ENCODE results near the gene SGK1.

The SGK1 gene

DNA sequence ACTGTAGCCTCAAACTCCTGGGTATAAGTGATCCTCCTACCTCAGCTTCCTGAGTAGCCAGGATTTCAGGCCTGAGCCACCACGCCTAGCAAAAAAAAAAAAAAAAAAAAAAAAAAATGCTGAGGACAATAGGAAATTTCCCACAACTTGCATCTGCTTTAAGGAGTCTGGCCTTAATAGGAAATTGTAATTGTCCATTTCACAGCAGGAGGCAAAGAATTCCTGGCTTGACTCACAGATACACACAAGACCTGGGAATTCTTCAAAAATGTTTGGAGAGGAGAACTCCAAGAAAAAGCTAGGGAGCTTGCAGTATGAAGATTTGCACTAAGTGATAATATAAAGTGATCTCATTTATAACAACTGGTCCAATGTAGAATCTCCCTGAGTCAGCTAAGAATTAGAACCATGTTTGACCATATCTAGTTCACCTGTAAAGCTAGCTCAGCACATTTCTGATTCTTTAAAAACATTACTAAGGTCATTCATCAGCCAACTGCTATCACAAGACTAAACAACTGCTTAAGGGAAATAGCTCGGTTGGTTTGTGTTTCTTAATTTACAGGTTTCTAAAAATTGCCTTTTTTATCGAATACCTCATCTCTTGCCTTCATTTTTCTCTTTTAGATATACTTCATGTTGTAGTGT, 185.3 kb downstream of the SGK1 start:
- H3K4me3 ChIP-seq (ENCODE audit: low read depth, low read length) = no peak overlapping the region
- no peak for DNase-seq (ENCODE audit: low read depth)
- TF ChIP-seq, protein P1, sequence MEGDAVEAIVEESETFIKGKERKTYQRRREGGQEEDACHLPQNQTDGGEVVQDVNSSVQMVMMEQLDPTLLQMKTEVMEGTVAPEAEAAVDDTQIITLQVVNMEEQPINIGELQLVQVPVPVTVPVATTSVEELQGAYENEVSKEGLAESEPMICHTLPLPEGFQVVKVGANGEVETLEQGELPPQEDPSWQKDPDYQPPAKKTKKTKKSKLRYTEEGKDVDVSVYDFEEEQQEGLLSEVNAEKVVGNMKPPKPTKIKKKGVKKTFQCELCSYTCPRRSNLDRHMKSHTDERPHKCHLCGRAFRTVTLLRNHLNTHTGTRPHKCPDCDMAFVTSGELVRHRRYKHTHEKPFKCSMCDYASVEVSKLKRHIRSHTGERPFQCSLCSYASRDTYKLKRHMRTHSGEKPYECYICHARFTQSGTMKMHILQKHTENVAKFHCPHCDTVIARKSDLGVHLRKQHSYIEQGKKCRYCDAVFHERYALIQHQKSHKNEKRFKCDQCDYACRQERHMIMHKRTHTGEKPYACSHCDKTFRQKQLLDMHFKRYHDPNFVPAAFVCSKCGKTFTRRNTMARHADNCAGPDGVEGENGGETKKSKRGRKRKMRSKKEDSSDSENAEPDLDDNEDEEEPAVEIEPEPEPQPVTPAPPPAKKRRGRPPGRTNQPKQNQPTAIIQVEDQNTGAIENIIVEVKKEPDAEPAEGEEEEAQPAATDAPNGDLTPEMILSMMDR (IDR thresholded peaks at IDR 0.05; ENCODE audit: low read depth, low read length) = no peak
- TF ChIP-seq, protein P2, sequence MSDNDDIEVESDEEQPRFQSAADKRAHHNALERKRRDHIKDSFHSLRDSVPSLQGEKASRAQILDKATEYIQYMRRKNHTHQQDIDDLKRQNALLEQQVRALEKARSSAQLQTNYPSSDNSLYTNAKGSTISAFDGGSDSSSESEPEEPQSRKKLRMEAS (IDR thresholded peaks at IDR 0.05; ENCODE audit: low read depth, low read length) = no peak
- TF ChIP-seq MYC (IDR thresholded peaks at IDR 0.05; ENCODE audit: low read depth, low read length) = no peak
- TF ChIP-seq POLR2A (IDR thresholded peaks at IDR 0.05; ENCODE audit: extremely low read depth, insufficient read length) = no peak

DNA sequence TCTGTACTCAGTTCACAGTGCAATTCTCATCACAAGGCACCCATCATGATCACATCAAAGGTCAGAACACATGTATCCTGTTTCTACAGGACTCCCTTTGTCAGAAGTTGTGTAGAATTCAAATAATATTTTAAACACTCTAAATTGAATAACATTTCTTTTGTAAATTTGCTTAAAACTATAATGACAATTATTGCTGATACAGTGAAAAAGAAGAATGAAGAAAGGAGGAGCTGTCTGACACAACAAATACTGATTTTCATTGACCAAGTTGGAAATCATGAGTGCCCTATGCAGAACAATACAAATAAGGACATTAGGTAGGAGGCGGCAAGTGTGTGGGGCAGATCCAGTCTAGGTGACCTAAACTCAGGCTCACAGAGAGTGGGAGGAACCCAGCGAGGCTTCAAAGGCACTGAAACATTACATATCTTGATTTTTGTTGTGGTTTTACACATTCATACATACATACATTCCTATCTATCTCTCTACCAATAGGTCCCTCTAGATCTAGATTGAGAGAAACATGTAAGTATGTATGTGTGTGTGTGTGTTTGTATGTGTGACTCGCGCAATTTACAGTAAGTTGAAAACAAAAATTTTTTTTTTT, 186.3 kb downstream of the SGK1 start:
- TF ChIP-seq, protein P2 (IDR thresholded peaks at IDR 0.05; ENCODE audit: low read depth, low read length) = no peak
- TF ChIP-seq, protein P1 (IDR thresholded peaks at IDR 0.05; ENCODE audit: low read depth, low read length) = no peak
- TF ChIP-seq MYC (IDR thresholded peaks at IDR 0.05; ENCODE audit: low read depth, low read length) = no peak
- TF ChIP-seq POLR2A (IDR thresholded peaks at IDR 0.05; ENCODE audit: extremely low read depth, insufficient read length) = no peak
- H3K4me3 ChIP-seq (ENCODE audit: low read depth, low read length) = no peak overlapping the region
- no peak for DNase-seq (ENCODE audit: low read depth)

DNA sequence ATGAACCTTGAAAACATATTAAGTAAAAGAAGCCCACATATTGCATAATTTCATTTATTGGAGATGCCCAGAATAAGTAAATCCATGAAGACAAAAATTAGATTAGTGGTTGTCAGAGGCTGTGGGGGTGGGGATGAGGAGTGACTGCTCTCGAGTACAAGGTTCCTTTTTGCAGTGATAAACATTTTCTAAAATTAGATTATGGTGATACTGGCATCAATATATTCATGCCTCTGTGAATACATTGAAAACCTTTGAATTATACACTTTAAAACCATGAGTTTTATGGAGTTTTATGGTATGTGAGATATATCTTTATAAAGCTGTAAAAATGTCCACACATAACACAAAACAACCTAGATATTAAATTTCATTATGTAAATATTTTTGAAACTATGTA, 189.8 kb downstream of the SGK1 start:
- DNase-seq (ENCODE audit: low read depth) = no peak
- TF ChIP-seq, protein P1 (IDR thresholded peaks at IDR 0.05; ENCODE audit: low read depth, low read length) = no peak
- TF ChIP-seq, protein P2 (IDR thresholded peaks at IDR 0.05; ENCODE audit: low read depth, low read length) = no peak
- TF ChIP-seq POLR2A (IDR thresholded peaks at IDR 0.05; ENCODE audit: extremely low read depth, insufficient read length) = no peak
- TF ChIP-seq MYC (IDR thresholded peaks at IDR 0.05; ENCODE audit: low read depth, low read length) = no peak
- no peak overlapping the region for H3K4me3 ChIP-seq (ENCODE audit: low read depth, low read length)

DNA sequence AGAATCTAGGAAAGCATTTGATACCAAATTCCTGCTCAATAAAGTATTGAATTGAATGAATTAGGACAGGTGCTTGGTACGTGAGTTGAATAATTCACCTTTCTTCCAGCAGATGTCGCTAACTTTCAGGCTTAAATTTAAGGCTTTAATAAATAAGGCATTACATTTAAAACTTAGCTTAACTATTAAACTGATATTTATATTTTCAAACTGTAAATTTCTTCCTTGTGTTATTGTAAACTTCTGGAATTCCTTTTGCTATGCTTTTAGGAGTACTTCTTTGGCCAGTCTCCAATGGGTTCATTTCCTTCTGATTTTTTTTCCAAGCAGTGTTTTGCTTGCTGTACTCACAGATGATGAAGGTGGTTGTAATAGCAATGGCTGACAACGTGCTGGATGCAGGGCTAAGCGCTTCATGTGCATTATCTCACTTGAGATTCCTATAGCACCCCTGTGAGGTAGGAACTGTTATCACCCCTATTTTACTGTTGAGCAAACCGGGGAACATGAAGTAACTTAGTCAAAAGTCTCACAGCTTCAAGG, 194.2 kb downstream of the SGK1 start:
- DNase-seq (ENCODE audit: low read depth) = peak; percentile 77
- TF ChIP-seq MYC (IDR thresholded peaks at IDR 0.05; ENCODE audit: low read depth, low read length) (no peak), POLR2A (IDR thresholded peaks at IDR 0.05; ENCODE audit: extremely low read depth, insufficient read length) (no peak)
- TF ChIP-seq, protein P2 (IDR thresholded peaks at IDR 0.05; ENCODE audit: low read depth, low read length) = peak; percentile 29; the same call in 1 of the 2 replicates
- TF ChIP-seq, protein P1 (IDR thresholded peaks at IDR 0.05; ENCODE audit: low read depth, low read length) = peak; percentile 58
- H3K4me3 ChIP-seq (ENCODE audit: low read depth, low read length) = no peak overlapping the region

DNA sequence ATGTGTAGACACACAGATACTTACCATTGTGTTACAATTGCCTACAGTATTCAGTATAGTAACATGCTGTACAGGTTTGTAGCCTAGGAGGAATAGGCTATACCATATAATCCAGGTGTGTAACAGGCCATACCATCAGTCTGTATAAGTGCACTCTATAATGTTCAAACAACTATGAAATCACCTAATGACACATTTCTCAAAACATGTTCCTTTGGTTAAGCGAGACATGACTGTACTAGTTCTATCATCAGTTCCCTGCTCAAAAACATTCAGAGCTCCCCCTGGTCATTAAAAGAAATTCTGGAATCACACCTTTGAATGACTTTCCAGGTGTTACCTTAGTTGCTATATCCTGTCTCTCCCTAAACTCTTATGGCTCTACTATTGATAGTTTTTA, 195.1 kb downstream of the SGK1 start:
- no peak for TF ChIP-seq POLR2A (IDR thresholded peaks at IDR 0.05; ENCODE audit: extremely low read depth, insufficient read length)
- TF ChIP-seq, protein P1 (IDR thresholded peaks at IDR 0.05; ENCODE audit: low read depth, low read length) = no peak
- TF ChIP-seq, protein P2 (IDR thresholded peaks at IDR 0.05; ENCODE audit: low read depth, low read length) = no peak
- no peak for TF ChIP-seq MYC (IDR thresholded peaks at IDR 0.05; ENCODE audit: low read depth, low read length)
- no peak overlapping the region for H3K4me3 ChIP-seq (ENCODE audit: low read depth, low read length)
- DNase-seq (ENCODE audit: low read depth) = no peak
